ENCODE data around the gene PPID. TPM values are rescaled to one million over a fixed set of nuclear protein-coding genes. Genes with fewer than 3 reads are reported as not detected.
"Not testable (repeated sequence)": the region's sequence is repeated elsewhere in the genome, so short reads cannot be mapped to it uniquely, and the experiment has no call there.

The PPID gene
- total RNA-seq, 1 experiment from 2014 or later = 26.9 TPM

- not testable (repeated sequence) for H3K36me3 ChIP-seq; H3K4me1 ChIP-seq; H3K27ac ChIP-seq; H3K9me3 ChIP-seq (replicated peaks); H3K4me3 ChIP-seq; H3K27me3 ChIP-seq; DNase-seq
Measured at GRCh38 chr4:158755819-158756218, 32.6 kb upstream of the PPID start.

GRCh38 chr4:158754385-158755180 is 31.4 kb upstream of the PPID start:
- H3K4me3 ChIP-seq = no peak overlapping the region
- no peaks in the 10 kb centered on the region for H3K27me3 ChIP-seq
- no peak for DNase-seq
- H3K27ac ChIP-seq = no peak overlapping the region
- no peaks in the 10 kb centered on the region for H3K9me3 ChIP-seq (replicated peaks)
- no peaks in the 10 kb centered on the region for H3K4me1 ChIP-seq
- no peaks in the 10 kb centered on the region for H3K36me3 ChIP-seq

- no peak for DNase-seq
Measured at GRCh38 chr4:158750379-158750778, 27.2 kb upstream of the PPID start.

GRCh38 chr4:158746537-158746936 is 23.3 kb upstream of the PPID start:
- DNase-seq; H3K4me3 ChIP-seq; H3K9me3 ChIP-seq (replicated peaks); H3K4me1 ChIP-seq; H3K27ac ChIP-seq; H3K36me3 ChIP-seq; H3K27me3 ChIP-seq: not testable (repeated sequence)

More at GRCh38 chr4:158750379-158750778, 27.2 kb upstream of the PPID start:
- H3K36me3 ChIP-seq = no peaks in the 10 kb centered on the region
- no peak overlapping the region for H3K27ac ChIP-seq
- H3K4me3 ChIP-seq = no peak overlapping the region
- H3K9me3 ChIP-seq (replicated peaks) = no peaks in the 10 kb centered on the region
- H3K27me3 ChIP-seq = no peaks in the 10 kb centered on the region
- H3K4me1 ChIP-seq = no peaks in the 10 kb centered on the region

GRCh38 chr4:158741326-158742021 is 18.3 kb upstream of the PPID start:
- H3K27ac ChIP-seq = no peak overlapping the region
- DNase-seq = no peak
- no peak overlapping the region for H3K4me3 ChIP-seq
- no peaks in the 10 kb centered on the region for H3K36me3 ChIP-seq
- no peaks in the 10 kb centered on the region for H3K27me3 ChIP-seq
- no peaks in the 10 kb centered on the region for H3K4me1 ChIP-seq
- H3K9me3 ChIP-seq (replicated peaks) = no peaks in the 10 kb centered on the region

- Histone ChIP-seq H3K4me1 (no peaks in the 10 kb centered on the region), H3K9me3 (replicated peaks) (no peaks in the 10 kb centered on the region), H3K36me3 (no peaks in the 10 kb centered on the region), H3K4me3 (no peak overlapping the region), H3K27me3 (no peaks in the 10 kb centered on the region), H3K27ac (no peak overlapping the region)
- no peak for DNase-seq
Measured at GRCh38 chr4:158739600-158739999, 16.4 kb upstream of the PPID start.

GRCh38 chr4:158738866-158739265 is 15.7 kb upstream of the PPID start:
- Histone ChIP-seq H3K27me3 (no peaks in the 10 kb centered on the region), H3K9me3 (replicated peaks) (no peaks in the 10 kb centered on the region), H3K27ac (no peak overlapping the region), H3K36me3 (no peaks in the 10 kb centered on the region), H3K4me3 (no peak overlapping the region), H3K4me1 (no peaks in the 10 kb centered on the region)
- DNase-seq = no peak

GRCh38 chr4:158729716-158730559 is 6.7 kb upstream of the PPID start:
- H3K36me3 ChIP-seq = no peaks in the 10 kb centered on the region
- H3K27ac ChIP-seq = no peak overlapping the region
- no peaks in the 10 kb centered on the region for H3K9me3 ChIP-seq (replicated peaks)
- H3K4me3 ChIP-seq = no peak overlapping the region
- H3K4me1 ChIP-seq = no peaks in the 10 kb centered on the region
- H3K27me3 ChIP-seq = no peaks in the 10 kb centered on the region
- DNase-seq = peak; percentile 17 to 60

- no peak overlapping the region for H3K27ac ChIP-seq
- DNase-seq = no peak
- no peaks in the 10 kb centered on the region for H3K27me3 ChIP-seq
- H3K36me3 ChIP-seq = no peaks in the 10 kb centered on the region
- H3K4me1 ChIP-seq = no peaks in the 10 kb centered on the region
- H3K4me3 ChIP-seq = no peak overlapping the region
- no peaks in the 10 kb centered on the region for H3K9me3 ChIP-seq (replicated peaks)
Measured at GRCh38 chr4:158728236-158728635, 5.0 kb upstream of the PPID start.

GRCh38 chr4:158726633-158727032 is 3.4 kb upstream of the PPID start:
- H3K27me3 ChIP-seq = no peaks in the 10 kb centered on the region
- no peaks in the 10 kb centered on the region for H3K4me1 ChIP-seq
- no peak overlapping the region for H3K27ac ChIP-seq
- no peaks in the 10 kb centered on the region; the same call in 1 of the 2 replicates for H3K36me3 ChIP-seq
- H3K9me3 ChIP-seq (replicated peaks) = no peaks in the 10 kb centered on the region
- H3K4me3 ChIP-seq = no peak overlapping the region
- no peak for DNase-seq

GRCh38 chr4:158724637-158725036 is 1.4 kb upstream of the PPID start:
- no peak overlapping the region for H3K27ac ChIP-seq
- H3K9me3 ChIP-seq (replicated peaks) = no peaks in the 10 kb centered on the region
- DNase-seq = no peak
- no peak overlapping the region for H3K4me3 ChIP-seq
- no peaks in the 10 kb centered on the region; the same call in 1 of the 2 replicates for H3K36me3 ChIP-seq
- H3K27me3 ChIP-seq = no peaks in the 10 kb centered on the region
- no peaks in the 10 kb centered on the region for H3K4me1 ChIP-seq

GRCh38 chr4:158722291-158722916 is 792 bp downstream of the PPID start:
- peak; percentile 1 to 20 for DNase-seq
- no peaks in the 10 kb centered on the region for H3K9me3 ChIP-seq (replicated peaks)
- no peaks in the 10 kb centered on the region; the same call in 1 of the 2 replicates for H3K36me3 ChIP-seq
- H3K27ac ChIP-seq = peak overlapping the region; percentile 81
- H3K4me3 ChIP-seq = peak overlapping the region; percentile 84
- no peaks in the 10 kb centered on the region for H3K27me3 ChIP-seq
- H3K4me1 ChIP-seq = no peaks in the 10 kb centered on the region

GRCh38 chr4:158721680-158722079 is 1.5 kb downstream of the PPID start:
- H3K4me1 ChIP-seq = no peaks in the 10 kb centered on the region
- DNase-seq = no peak
- H3K9me3 ChIP-seq (replicated peaks) = no peaks in the 10 kb centered on the region
- no peaks in the 10 kb centered on the region; the same call in 1 of the 2 replicates for H3K36me3 ChIP-seq
- no peak overlapping the region; the same call in 1 of the 2 replicates for H3K4me3 ChIP-seq
- H3K27ac ChIP-seq = no peak overlapping the region
- no peaks in the 10 kb centered on the region for H3K27me3 ChIP-seq

GRCh38 chr4:158715802-158716201 is 7.4 kb downstream of the PPID start:
- Histone ChIP-seq H3K9me3 (replicated peaks) (no peaks in the 10 kb centered on the region), H3K4me3 (no peak overlapping the region), H3K27ac (no peak overlapping the region), H3K27me3 (no peaks in the 10 kb centered on the region), H3K36me3 (peaks cover 9% of the 10 kb centered on the region), H3K4me1 (no peaks in the 10 kb centered on the region)
- DNase-seq = no peak
